BLaER1 (cell line): ENCODE measurements around the gene KIRREL2.
A peak's percentile ranks its signal among the peaks of the same experiment; 100 is the strongest.

Source experiments
- H3K27ac ChIP-seq: shearing (Covaris generic); formaldehyde crosslinking; 2 replicates; pipeline ENCODE4 v1.8.1; 2022
- H3K27me3 ChIP-seq: shearing (Covaris generic); formaldehyde crosslinking; 2 replicates; pipeline ENCODE4 v1.8.1; 2022
- H3K36me3 ChIP-seq: shearing (Covaris generic); formaldehyde crosslinking; 2 replicates; pipeline ENCODE4 v1.8.1; 2022
- H3K4me1 ChIP-seq: shearing (Covaris generic); formaldehyde crosslinking; 2 replicates; pipeline ENCODE4 v1.8.1; 2022
- H3K4me2 ChIP-seq: shearing (Covaris generic); formaldehyde crosslinking; 2 replicates; pipeline ENCODE4 v1.8.1; 2022
- H3K4me3 ChIP-seq: shearing (Covaris generic); formaldehyde crosslinking; 2 replicates; pipeline ENCODE4 v1.8.1; 2022
- H3K9ac ChIP-seq: shearing (Covaris generic); formaldehyde crosslinking; 2 replicates; pipeline ENCODE4 v1.8.1; 2022
- H3K9me3 ChIP-seq: shearing (Covaris generic); formaldehyde crosslinking; 2 replicates; pipeline ENCODE4 v1.8.1; 2022
- H4K20me1 ChIP-seq: shearing (Covaris generic); formaldehyde crosslinking; 2 replicates; pipeline ENCODE4 v1.8.1; 2022
- Cebpa-rat ChIP-seq: shearing (Covaris generic); IDR thresholded peaks from 2 replicates; pipeline ENCODE4 v1.8.1; 2022

The KIRREL2 gene

DNA sequence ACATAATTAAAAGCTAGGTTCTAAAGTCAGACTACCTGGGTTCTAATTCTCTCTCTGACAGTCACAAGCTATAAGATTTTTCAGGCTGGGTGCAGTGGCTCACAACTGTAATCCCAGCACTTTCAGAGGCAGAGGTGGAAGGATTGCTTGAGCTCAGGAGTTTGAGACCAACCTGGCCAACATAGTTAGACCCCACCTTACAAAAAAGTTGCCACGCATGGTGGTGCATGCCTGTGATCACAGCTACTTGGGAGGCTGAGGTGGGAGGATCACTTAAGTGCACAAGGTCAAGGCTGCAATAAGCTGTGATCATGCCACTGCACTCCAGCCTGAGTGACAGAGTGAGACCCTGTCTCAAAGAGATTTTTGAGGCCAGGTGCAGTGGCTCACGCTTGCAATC lies 37.6 kb downstream of the KIRREL2 start:
- no peak overlapping the region for H3K9ac ChIP-seq
- H4K20me1 ChIP-seq = 0 out of 2 replicates have a peak, but pooled peaks cover 7% of the 10 kb centered on the region
- H3K4me1 ChIP-seq = peaks cover 13% of the 10 kb centered on the region
- no peak overlapping the region for H3K4me3 ChIP-seq
- H3K27me3 ChIP-seq = no peaks in the 10 kb centered on the region
- no peak for TF ChIP-seq Cebpa-rat
- H3K27ac ChIP-seq = no peak overlapping the region
- no peak overlapping the region for H3K4me2 ChIP-seq
- H3K9me3 ChIP-seq = no peaks in the 10 kb centered on the region
- H3K36me3 ChIP-seq = peaks cover 80% of the 10 kb centered on the region

DNA sequence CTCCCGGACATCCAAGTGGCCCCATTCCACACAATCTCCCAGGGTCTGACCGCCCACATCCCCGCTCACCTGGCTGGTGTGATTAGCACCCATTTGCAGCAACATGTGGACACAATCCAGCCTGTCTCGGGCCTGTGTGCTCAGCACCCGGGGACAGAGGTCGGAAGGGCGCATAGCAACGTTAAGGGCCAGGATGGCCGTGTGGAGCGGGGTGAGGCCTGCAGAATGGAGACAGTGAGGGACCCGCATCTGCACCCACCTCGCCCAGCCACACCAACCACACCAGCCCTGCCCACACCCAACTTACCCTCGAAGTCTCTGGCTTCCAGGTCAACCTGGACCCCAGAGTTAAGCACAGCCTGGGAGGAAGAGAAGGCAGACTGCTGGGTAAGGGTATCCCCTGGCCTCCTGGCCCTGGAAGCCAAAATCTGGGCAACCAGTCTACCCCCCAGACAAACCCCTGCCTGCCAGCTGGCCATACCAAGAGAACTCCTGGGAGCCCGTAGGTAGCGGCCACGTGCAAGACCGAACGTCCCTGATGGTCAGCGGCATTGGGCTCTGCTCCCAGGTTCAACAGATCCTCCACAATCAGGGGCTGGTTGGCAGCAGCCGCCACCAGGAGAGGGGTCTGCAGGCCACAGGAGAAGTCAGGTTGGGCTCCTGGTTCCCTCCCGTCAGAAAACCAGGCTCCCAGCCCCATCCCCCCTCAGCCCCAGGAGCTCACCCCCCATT lies 39.4 kb downstream of the KIRREL2 start:
- Histone ChIP-seq H3K9ac (no peak overlapping the region), H3K4me2 (no peak overlapping the region), H3K9me3 (no peaks in the 10 kb centered on the region), H4K20me1 (no peaks in the 10 kb centered on the region), H3K4me1 (peaks cover 19% of the 10 kb centered on the region), H3K27ac (no peak overlapping the region), H3K27me3 (no peaks in the 10 kb centered on the region), H3K4me3 (no peak overlapping the region), H3K36me3 (peaks cover 63% of the 10 kb centered on the region)
- TF ChIP-seq Cebpa-rat = no peak

DNA sequence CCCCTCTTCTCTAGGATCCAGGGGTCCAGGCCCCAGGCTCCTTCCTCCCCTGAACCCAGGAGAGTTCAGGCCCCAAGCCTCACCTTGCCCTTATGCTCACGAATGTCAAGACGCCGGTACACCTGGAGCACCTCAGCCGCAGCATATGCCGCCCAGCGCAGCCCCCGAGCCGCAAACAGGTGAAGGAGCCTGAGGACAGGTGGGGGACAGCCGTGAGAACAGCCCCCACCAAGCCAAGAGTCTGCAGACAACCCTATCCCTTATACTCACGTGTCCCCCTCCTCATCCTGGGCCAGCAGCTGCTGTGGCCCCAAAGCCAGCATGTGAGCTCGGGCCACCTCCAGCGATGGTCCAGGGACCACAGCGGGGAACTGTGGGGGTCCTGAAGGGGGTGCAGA lies 39.9 kb downstream of the KIRREL2 start:
- no peak for TF ChIP-seq Cebpa-rat
- Histone ChIP-seq H3K4me1 (peaks cover 25% of the 10 kb centered on the region), H3K4me2 (no peak overlapping the region), H3K36me3 (peaks cover 62% of the 10 kb centered on the region), H3K9me3 (no peaks in the 10 kb centered on the region), H3K27ac (no peak overlapping the region), H3K27me3 (no peaks in the 10 kb centered on the region), H3K4me3 (no peak overlapping the region), H4K20me1 (no peaks in the 10 kb centered on the region), H3K9ac (no peak overlapping the region)

DNA sequence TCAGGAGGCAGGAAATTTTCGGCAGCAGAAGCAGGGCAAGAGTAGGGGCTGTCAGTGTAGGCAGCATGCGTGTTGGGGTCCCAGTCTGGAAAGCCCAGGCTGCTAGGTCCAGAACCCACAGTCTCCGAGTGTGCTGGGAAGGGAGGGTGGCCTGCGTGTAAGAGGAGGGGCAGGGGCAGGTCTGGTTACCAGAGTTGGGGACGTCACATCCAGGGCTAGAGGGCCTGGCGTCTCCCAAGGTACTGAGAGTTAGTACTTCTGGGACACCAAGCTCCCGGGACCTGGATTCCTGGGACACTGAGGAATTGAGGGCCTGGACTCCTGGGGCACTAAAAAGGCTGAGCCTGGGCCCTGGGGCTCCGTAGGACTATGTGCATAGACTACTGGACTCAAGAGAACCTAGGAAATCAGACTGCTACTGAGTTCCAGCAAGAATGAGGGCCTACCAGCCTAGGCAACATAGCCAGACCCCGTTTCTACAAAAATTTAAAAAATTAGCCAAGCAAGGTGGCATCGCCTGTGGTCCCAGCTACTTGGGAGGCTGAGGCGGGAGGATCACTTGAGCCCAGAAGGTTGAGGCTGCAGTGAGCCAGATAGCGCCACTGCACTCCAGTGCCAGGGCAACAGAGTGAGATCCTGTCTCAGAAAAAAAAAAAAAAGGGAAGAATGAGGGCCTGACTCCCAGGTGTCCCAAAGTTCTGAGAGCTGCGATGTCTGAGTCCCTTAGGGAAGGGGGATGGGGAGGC lies 41.2 kb downstream of the KIRREL2 start:
- no peaks in the 10 kb centered on the region for H3K9me3 ChIP-seq
- no peaks in the 10 kb centered on the region for H4K20me1 ChIP-seq
- TF ChIP-seq Cebpa-rat = no peak
- H3K36me3 ChIP-seq = peaks cover 50% of the 10 kb centered on the region
- H3K4me3 ChIP-seq = peak overlapping the region; percentile 83
- H3K4me1 ChIP-seq = peaks cover 37% of the 10 kb centered on the region
- H3K4me2 ChIP-seq = peak overlapping the region; percentile 96
- H3K9ac ChIP-seq = peak overlapping the region; percentile 84; the same call in 1 of the 2 replicates
- H3K27ac ChIP-seq = no peak overlapping the region; the same call in 1 of the 2 replicates
- no peaks in the 10 kb centered on the region for H3K27me3 ChIP-seq

DNA sequence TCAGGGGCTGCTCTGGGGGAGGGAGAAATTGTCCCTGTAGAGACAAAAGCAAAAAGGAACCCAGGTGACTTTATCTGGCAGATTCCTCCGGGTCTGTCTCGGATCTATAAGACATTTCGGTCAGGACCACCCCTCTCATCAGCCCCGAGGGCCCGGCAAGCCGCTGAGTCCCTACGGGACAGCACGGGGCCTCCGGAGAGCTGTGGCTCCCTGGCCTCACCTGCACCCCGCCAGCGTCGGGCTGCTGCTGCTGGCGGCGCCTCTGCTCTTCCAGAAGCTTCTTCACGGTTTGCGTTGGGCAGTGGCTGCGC lies 41.7 kb downstream of the KIRREL2 start:
- H3K27me3 ChIP-seq = no peaks in the 10 kb centered on the region
- no peaks in the 10 kb centered on the region for H3K9me3 ChIP-seq
- H3K9ac ChIP-seq = peak overlapping the region; percentile 84
- H3K4me1 ChIP-seq = peaks cover 43% of the 10 kb centered on the region
- peak overlapping the region; percentile 83 for H3K4me3 ChIP-seq
- no peaks in the 10 kb centered on the region for H4K20me1 ChIP-seq
- H3K36me3 ChIP-seq = peaks cover 44% of the 10 kb centered on the region
- no peak for TF ChIP-seq Cebpa-rat
- H3K27ac ChIP-seq = peak overlapping the region; percentile 87
- H3K4me2 ChIP-seq = peak overlapping the region; percentile 96

DNA sequence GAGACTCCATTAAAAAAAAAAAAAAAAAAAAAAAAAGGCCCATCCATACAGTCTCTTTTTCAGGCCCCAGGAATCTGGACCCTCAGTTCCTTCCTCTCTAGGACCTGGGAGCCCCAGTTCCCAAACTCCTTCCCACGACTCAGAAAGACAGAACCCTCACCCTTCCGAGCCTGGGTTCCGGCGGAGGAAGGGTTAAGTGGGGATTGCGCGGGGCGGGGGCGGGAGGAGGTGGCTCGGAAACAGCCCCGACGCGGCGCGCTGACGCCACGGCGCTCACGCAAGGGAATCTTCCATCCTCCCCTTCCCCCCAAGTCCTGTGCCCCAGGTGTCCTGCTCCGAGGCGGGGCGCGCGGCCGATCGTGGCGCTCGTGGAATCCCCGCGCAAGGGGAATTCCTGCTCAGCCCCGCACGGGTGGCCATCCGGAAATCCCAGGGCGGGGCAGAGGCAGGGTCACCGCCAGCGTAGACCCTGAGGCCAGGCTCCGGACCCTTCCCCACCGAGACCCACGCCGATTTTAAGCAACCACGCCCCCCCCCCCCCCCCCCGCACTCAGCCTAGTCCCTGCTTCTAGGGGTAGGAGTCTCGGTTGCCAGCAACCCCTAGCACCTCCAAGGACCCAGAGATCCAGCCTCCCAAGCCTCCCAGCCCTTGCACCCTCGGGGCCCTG lies 43.0 kb downstream of the KIRREL2 start:
- no peaks in the 10 kb centered on the region for H4K20me1 ChIP-seq
- no peaks in the 10 kb centered on the region for H3K27me3 ChIP-seq
- TF ChIP-seq Cebpa-rat = no peak
- H3K4me2 ChIP-seq = peak overlapping the region; percentile 96
- peak overlapping the region; percentile 83 for H3K4me3 ChIP-seq
- H3K9ac ChIP-seq = peak overlapping the region; percentile 84
- peak overlapping the region; percentile 87 for H3K27ac ChIP-seq
- peaks cover 32% of the 10 kb centered on the region for H3K36me3 ChIP-seq
- no peaks in the 10 kb centered on the region for H3K9me3 ChIP-seq
- H3K4me1 ChIP-seq = peaks cover 55% of the 10 kb centered on the region

DNA sequence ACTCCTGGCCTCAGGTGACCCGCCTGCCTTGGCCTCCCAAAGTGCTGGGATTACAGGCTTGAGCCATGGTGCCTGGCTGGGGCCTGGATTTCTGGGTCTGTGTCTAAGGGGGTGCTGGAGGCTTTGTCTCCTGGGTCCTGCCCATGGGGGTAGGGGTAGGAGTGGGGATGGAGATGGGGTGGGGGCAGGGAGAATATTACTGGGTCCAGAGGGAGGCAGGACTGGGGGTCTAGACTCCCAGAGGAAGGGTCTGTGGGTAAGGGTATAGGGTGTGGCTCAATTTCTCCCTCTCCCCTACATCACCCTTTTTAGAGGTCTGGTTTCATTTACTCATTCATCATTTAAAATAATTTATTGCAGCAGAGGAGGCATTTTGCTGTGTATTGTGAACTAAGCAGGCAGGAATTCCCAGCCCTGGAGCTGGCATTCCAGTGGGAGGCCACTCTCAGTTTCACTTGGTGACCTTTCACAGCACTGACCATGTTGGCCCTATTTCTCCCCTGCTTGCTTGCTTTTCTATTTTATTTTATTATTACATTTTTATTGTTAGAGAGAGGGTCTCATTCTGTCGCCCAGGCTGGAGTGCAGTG lies 44.4 kb downstream of the KIRREL2 start:
- peaks cover 67% of the 10 kb centered on the region for H3K4me1 ChIP-seq

DNA sequence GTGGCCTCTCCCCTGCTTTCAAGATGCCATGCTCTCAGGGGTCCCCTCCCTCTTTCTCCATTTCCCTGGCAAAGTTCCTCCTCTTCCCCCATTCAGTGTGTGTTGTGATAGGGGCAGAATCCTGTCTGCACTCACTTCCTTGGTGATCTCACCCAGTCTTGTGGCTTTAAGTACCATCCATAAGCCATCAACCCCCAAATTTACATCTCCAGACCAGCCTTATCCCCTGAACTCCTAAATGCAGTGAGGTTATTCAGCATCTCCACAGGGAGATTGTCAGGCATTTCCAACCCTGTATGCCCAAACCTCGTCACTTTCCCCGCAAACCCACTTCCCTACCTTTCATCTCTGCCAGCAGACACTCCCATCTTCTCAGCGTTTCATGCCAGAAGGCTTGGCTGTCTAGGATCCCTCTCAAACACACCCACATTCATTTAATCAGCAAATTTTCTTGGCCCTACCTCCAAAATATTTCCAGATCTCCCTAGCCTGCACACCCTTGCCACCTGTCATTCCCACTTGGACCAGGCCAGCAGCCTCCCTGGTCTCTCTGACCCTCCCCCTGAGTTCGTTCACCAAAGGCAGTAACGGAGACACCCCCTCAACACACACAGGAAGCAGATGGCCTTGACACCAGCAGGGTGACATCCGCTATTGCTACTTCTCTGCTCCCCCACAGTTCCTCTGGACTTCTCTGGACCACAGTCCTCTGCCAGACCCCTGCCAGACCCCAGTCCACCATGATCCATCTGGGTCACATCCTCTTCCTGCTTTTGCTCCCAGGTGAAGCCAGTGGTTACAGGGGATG lies 45.3 kb downstream of the KIRREL2 start, which contains the start of gene HCST:
TSS of gene HCST (plus strand) at position 676 of the 808 bp plus-strand sequence. CDS start at position 741, 65 bp downstream.
- Histone ChIP-seq H3K36me3 (peaks cover 8% of the 10 kb centered on the region; the same call in 1 of the 2 replicates), H3K4me2 (peak within 1 kb of the TSS; percentile 96), H3K9me3 (no peaks in the 10 kb centered on the region), H3K27ac (peak within 1 kb of the TSS; percentile 87), H4K20me1 (no peaks in the 10 kb centered on the region), H3K27me3 (no peaks in the 10 kb centered on the region), H3K4me3 (peak within 1 kb of the TSS; percentile 57), H3K4me1 (peaks cover 73% of the 10 kb centered on the region), H3K9ac (peak within 1 kb of the TSS; percentile 74)
- no peak for TF ChIP-seq Cebpa-rat

More for the DNA sequence above, 44.4 kb downstream of the KIRREL2 start:
- Histone ChIP-seq H3K9me3 (no peaks in the 10 kb centered on the region), H3K9ac (0 out of 2 replicates have a peak overlapping the region, but pooled peaks have one; percentile 74), H3K4me2 (peak overlapping the region; percentile 96), H3K36me3 (peaks cover 18% of the 10 kb centered on the region), H3K4me3 (peak overlapping the region; percentile 83; the same call in 1 of the 2 replicates), H3K27ac (peak overlapping the region; percentile 87; the same call in 1 of the 2 replicates), H4K20me1 (no peaks in the 10 kb centered on the region), H3K27me3 (no peaks in the 10 kb centered on the region)
- TF ChIP-seq Cebpa-rat = no peak
